ENCODE data around the gene NR1D1.
A peak's percentile ranks its signal among the peaks of the same experiment; 100 is the strongest.
"Not testable (repeated sequence)": the region's sequence is repeated elsewhere in the genome, so short reads cannot be mapped to it uniquely, and the experiment has no call there.

Gene NR1D1
- long read RNA-seq, transcript NR1D1-201 (8 exons, 2,772 nt): major isoform, 12 of 14 reads
- long read RNA-seq, partial matches to known transcripts: 2 of 14 reads
- long read RNA-seq, other reads (novel, unspliced or antisense): 0 of 14 reads

DNA sequence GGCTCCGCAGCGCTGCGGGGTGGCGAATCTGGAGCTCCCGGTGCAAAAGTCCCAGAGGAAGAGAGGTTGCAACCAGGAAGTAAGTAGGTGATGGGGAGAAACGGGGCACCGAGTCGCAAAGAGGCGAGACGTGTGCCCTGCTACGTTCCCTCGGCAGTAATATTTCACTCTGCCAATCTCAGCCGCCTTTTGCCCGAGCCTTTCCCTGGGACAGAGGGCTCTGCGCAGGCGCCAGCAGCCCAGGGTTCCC lies at the start of gene NR1D1:
TSS of gene NR1D1 (minus strand) at position 171 of the 250 bp plus-strand sequence. CDS start 495 bp downstream, outside the sequence.
- TF ChIP-seq SPI1 (IDR thresholded peaks at IDR 0.05; ENCODE audit: borderline replicate concordance, low read depth) (no peak), POLR2AphosphoS5 (IDR thresholded peaks at IDR 0.05; ENCODE audit: low read depth) (no peak; the same call in 1 of the 2 replicates), GABPA (IDR thresholded peaks at IDR 0.05; ENCODE audit: low read depth) (no peak)
- TF ChIP-seq, protein P1, sequence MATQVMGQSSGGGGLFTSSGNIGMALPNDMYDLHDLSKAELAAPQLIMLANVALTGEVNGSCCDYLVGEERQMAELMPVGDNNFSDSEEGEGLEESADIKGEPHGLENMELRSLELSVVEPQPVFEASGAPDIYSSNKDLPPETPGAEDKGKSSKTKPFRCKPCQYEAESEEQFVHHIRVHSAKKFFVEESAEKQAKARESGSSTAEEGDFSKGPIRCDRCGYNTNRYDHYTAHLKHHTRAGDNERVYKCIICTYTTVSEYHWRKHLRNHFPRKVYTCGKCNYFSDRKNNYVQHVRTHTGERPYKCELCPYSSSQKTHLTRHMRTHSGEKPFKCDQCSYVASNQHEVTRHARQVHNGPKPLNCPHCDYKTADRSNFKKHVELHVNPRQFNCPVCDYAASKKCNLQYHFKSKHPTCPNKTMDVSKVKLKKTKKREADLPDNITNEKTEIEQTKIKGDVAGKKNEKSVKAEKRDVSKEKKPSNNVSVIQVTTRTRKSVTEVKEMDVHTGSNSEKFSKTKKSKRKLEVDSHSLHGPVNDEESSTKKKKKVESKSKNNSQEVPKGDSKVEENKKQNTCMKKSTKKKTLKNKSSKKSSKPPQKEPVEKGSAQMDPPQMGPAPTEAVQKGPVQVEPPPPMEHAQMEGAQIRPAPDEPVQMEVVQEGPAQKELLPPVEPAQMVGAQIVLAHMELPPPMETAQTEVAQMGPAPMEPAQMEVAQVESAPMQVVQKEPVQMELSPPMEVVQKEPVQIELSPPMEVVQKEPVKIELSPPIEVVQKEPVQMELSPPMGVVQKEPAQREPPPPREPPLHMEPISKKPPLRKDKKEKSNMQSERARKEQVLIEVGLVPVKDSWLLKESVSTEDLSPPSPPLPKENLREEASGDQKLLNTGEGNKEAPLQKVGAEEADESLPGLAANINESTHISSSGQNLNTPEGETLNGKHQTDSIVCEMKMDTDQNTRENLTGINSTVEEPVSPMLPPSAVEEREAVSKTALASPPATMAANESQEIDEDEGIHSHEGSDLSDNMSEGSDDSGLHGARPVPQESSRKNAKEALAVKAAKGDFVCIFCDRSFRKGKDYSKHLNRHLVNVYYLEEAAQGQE (IDR thresholded peaks at IDR 0.05; ENCODE audit: insufficient replicate concordance, low read depth): no peak
- TF ChIP-seq, protein P2, sequence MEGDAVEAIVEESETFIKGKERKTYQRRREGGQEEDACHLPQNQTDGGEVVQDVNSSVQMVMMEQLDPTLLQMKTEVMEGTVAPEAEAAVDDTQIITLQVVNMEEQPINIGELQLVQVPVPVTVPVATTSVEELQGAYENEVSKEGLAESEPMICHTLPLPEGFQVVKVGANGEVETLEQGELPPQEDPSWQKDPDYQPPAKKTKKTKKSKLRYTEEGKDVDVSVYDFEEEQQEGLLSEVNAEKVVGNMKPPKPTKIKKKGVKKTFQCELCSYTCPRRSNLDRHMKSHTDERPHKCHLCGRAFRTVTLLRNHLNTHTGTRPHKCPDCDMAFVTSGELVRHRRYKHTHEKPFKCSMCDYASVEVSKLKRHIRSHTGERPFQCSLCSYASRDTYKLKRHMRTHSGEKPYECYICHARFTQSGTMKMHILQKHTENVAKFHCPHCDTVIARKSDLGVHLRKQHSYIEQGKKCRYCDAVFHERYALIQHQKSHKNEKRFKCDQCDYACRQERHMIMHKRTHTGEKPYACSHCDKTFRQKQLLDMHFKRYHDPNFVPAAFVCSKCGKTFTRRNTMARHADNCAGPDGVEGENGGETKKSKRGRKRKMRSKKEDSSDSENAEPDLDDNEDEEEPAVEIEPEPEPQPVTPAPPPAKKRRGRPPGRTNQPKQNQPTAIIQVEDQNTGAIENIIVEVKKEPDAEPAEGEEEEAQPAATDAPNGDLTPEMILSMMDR (IDR thresholded peaks at IDR 0.05; ENCODE audit: insufficient read depth, low read length): no peak
- Histone ChIP-seq H3K27me3 (ENCODE audit: insufficient read depth, poor library complexity, severe bottlenecking) (no peaks in the 10 kb centered on the region), H3K27ac (replicated peaks) (peak within 1 kb of the TSS; percentile 77), H3K4me3 (replicated peaks; ENCODE audit: insufficient read depth, low read length) (peak within 1 kb of the TSS; percentile 62)
- no peak for DNase-seq (ENCODE audit: low read depth in 1 of 2, low spot score in 1 of 2)

DNA sequence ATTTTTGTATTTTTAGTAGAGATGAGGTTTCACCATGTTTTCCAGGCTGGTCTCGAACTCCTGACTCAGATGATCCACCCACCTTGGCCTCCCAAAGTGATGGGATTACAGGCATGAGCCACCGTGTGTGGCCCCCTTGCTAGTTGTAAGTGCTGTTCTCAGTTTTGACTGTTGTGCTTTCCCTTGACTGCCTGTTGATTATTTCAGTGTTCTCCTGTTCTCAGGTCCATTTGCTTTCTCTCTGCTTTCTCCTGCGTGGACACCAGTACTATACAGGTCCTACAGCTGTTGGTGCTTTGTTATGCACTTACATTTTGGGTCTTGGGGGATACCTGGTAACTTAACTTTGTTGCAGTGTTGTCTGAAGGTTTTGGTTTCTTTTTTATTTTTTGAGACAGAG lies 48.1 kb upstream of the NR1D1 start:
- H3K4me3 ChIP-seq (replicated peaks; ENCODE audit: insufficient read depth, low read length): no peak overlapping the region
- no peak overlapping the region for H3K27ac ChIP-seq (replicated peaks)
- TF ChIP-seq, protein P2 (IDR thresholded peaks at IDR 0.05; ENCODE audit: insufficient read depth, low read length): no peak
- TF ChIP-seq, protein P1 (IDR thresholded peaks at IDR 0.05; ENCODE audit: insufficient replicate concordance, low read depth): no peak
- no peak for TF ChIP-seq GABPA (IDR thresholded peaks at IDR 0.05; ENCODE audit: low read depth)
- TF ChIP-seq POLR2AphosphoS5 (IDR thresholded peaks at IDR 0.05; ENCODE audit: low read depth): no peak
- TF ChIP-seq SPI1 (IDR thresholded peaks at IDR 0.05; ENCODE audit: borderline replicate concordance, low read depth): no peak
- DNase-seq (ENCODE audit: low read depth in 1 of 2, low spot score in 1 of 2): no peak
- H3K27me3 ChIP-seq (ENCODE audit: insufficient read depth, poor library complexity, severe bottlenecking): no peaks in the 10 kb centered on the region

DNA sequence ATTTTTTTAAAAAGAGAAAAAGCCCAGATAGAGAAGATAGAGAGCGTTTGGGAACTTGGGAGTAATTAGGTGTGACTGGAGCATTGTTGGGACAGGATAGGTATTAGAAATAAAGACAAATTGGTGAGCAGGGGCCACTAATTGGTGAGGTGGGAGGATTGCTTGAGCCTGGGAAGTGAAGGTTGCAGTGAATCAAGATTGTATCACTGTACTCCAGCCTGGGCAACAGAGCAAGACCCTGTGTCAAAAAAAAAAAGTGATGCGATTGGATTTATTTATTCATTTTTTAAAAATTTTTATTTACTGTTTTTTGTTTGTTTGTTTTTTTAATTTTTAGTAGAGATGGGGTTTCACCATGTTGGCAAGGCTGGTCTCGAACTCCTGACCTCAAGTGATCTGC lies 45.1 kb upstream of the NR1D1 start:
- no peak overlapping the region for H3K27ac ChIP-seq (replicated peaks)
- DNase-seq (ENCODE audit: low read depth in 1 of 2, low spot score in 1 of 2): no peak
- TF ChIP-seq GABPA (IDR thresholded peaks at IDR 0.05; ENCODE audit: low read depth): no peak
- TF ChIP-seq, protein P2 (IDR thresholded peaks at IDR 0.05; ENCODE audit: insufficient read depth, low read length): no peak
- TF ChIP-seq, protein P1 (IDR thresholded peaks at IDR 0.05; ENCODE audit: insufficient replicate concordance, low read depth): no peak
- no peak for TF ChIP-seq POLR2AphosphoS5 (IDR thresholded peaks at IDR 0.05; ENCODE audit: low read depth)
- TF ChIP-seq SPI1 (IDR thresholded peaks at IDR 0.05; ENCODE audit: borderline replicate concordance, low read depth): no peak

DNA sequence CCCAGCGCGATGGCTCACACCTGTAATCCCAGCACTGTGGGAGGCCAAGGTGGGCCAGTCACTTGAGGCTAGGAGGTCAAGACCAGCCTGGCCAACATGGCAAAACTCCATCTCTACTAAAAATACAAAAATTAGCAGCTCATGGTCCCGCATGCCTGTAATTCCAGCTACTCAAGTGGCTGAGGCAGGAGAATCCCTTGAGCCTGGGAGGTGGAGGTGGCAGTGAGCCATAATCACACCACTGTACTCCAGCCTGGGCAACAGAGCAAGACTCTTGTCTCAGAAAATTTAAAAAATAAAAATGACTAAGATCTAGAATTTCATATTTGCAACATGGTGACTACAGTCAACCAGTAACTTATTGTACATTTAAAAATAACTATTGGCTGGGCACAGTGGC lies 42.8 kb upstream of the NR1D1 start:
- H3K4me3 ChIP-seq (replicated peaks; ENCODE audit: insufficient read depth, low read length); DNase-seq (ENCODE audit: low read depth in 1 of 2, low spot score in 1 of 2); H3K27me3 ChIP-seq (ENCODE audit: insufficient read depth, poor library complexity, severe bottlenecking); H3K27ac ChIP-seq (replicated peaks): not testable (repeated sequence)

More for the DNA sequence above, 45.1 kb upstream of the NR1D1 start:
- no peak overlapping the region for H3K4me3 ChIP-seq (replicated peaks; ENCODE audit: insufficient read depth, low read length)
- H3K27me3 ChIP-seq (ENCODE audit: insufficient read depth, poor library complexity, severe bottlenecking): no peaks in the 10 kb centered on the region

Data from HL-60 (cell line).